Spleen (tissue), 11 donors: ENCODE results near the gene ARL5A. TPM values are rescaled to one million over a fixed set of nuclear protein-coding genes. Genes with fewer than 3 reads are reported as not detected.

Source experiments
- DNase-seq: peaks from one replicate; pipeline ENCODE4 v3.0.0-alpha.2; 2020
- H3K27ac ChIP-seq, 8 donors: fragments of 200-600 bp; sonication (generic) in 7 of 8; 1 replicate in 4 of 8; 2 replicates in 4 of 8; pipeline versions ENCODE4 v1.5.0 to v1.8.0; 2016 to 2021; ENCODE audit warnings: inconsistent platforms in 4 of 8, mild to moderate bottlenecking in 4 of 8, moderate library complexity in 1 of 8
- H3K27me3 ChIP-seq, 7 donors: fragments of 200-600 bp; sonication (generic) in 6 of 7; replicated peaks in 1 of 7; 1 replicate in 4 of 7; 2 replicates in 3 of 7; pipeline versions ENCODE4 v1.5.0 to v1.8.0; 2016 to 2021; ENCODE audit warnings: inconsistent platforms in 3 of 7, mild to moderate bottlenecking in 1 of 7
- H3K36me3 ChIP-seq, 6 donors: fragments of 200-600 bp; sonication (generic) in 5 of 6; 1 replicate in 4 of 6; 2 replicates in 2 of 6; pipeline versions ENCODE4 v1.5.0 to v1.8.0; 2016 to 2021; ENCODE audit warnings: inconsistent platforms in 2 of 6
- H3K4me1 ChIP-seq, 6 donors: fragments of 200-600 bp; sonication (generic) in 5 of 6; 1 replicate in 3 of 6; 2 replicates in 3 of 6; pipeline versions ENCODE4 v1.5.0 to v1.8.0; 2016 to 2021; ENCODE audit warnings: inconsistent platforms in 3 of 6
- H3K4me3 ChIP-seq, 8 donors: fragments of 200-600 bp; sonication (generic) in 7 of 8; 1 replicate in 4 of 8; 2 replicates in 4 of 8; pipeline versions ENCODE4 v1.5.0 to v1.8.0; 2016 to 2021; ENCODE audit warnings: inconsistent platforms in 4 of 8, mild to moderate bottlenecking in 4 of 8, moderate library complexity in 2 of 8
- H3K9me3 ChIP-seq, 8 donors: fragments of 200-600 bp; sonication (generic) in 7 of 8; 1 replicate in 4 of 8; 2 replicates in 4 of 8; pipeline versions ENCODE4 v1.5.0 to v1.8.0; 2016 to 2021; ENCODE audit warnings: inconsistent platforms in 4 of 8
- POLR2A ChIP-seq, 3 donors: fragments of 450-650 bp; IDR thresholded peaks; one replicate each; pipeline ENCODE4 v1.5.1; 2017; ENCODE audit warnings: antibody characterized with exemption in 3 of 3, mild to moderate bottlenecking in 1 of 3
- POLR2AphosphoS5 ChIP-seq, 3 donors: sonication (generic); formaldehyde crosslinking; IDR thresholded peaks; one replicate each; pipeline ENCODE4 v1.5.1; 2017; ENCODE audit warnings: antibody characterized with exemption in 3 of 3
- WGBS, 5 donors: extraction: QIAGEN DNeasy Blood & Tissue Kit in 3 of 5; methylation state at CpG; one replicate each; pipeline versions ENCODE4 v1.1.5 to v1.1.7; 2013 to 2018; 5-methylcytosine and 5-hydroxymethylcytosine counted together
- intact Hi-C: fragments of 100-400 bp; cut with DNase I; formaldehyde crosslinking; loops from one replicate; pipeline ENCODE4 v1.15.0; 2023; ENCODE audit warnings: low total_unique reads
- polyA plus RNA-seq, 3 donors: library from polyadenylated mRNA; stranded (reverse); fragments of 200-250 nt; gene quantifications; one replicate each; pipeline ENCODE4 v1.2.1, GENCODE V29; 2013
- total RNA-seq, 7 donors: library from RNA; depleted of rRNA in 3 of 7; stranded (reverse); fragments of >200 nt in 3 of 7; fragmentation: NEBNext Ultra II Directional in 4 of 7; extraction: Animal tissue kit (Norgen Biotek cat#: 25700) in 4 of 7; gene quantifications; one replicate each; pipeline versions ENCODE4 v1.1.0 to v1.2.1, GENCODE V29; 2016 to 2021
- TF ChIP-seq, protein P1 (sequence below), 11 experiments: fragments of 200-600 bp in 7 of 11; fragments of 450-650 bp in 4 of 11; sonication (generic) in 4 of 11; IDR thresholded peaks in 8 of 11; conservative IDR thresholded peaks in 3 of 11; 1 replicate in 7 of 11; 2 replicates in 4 of 11; pipeline versions ENCODE4 v1.4.0 to v1.8.0; 2016 to 2021; ENCODE audit warnings: antibody characterized with exemption in 11 of 11, inconsistent platforms in 4 of 11, mild to moderate bottlenecking in 1 of 11
- donor health status: healthy with polysubstance abuse.
- donor health status: DM: no; HTN: no; CAD: no; lungs with moderate emphysema.
- donor health status: DM: no; HTN: no; CAD: no.
- donor health status: Bipolar disorder and iron deficiency.
- donor health status: healthy.
- donor health status: DM: no; HTN: no; CAD: no.
- donor health status: DM: yes; HTN: yes; CAD: no.

Gene ARL5A
- total and polyA plus RNA-seq, 10 donors: 9.5 to 89.9 (median 46.4) TPM

GRCh38 chr2:151805343-151805742 lies 22.9 kb downstream of the ARL5A start:
- intact Hi-C loops: no loop called here
- 91 to 100% (median 97%) methylated on average over 1 of the region's 1 CpG for WGBS, 5 donors
- peaks cover 0 to 82% (median 18%) of the 10 kb centered on the region in 6 donors for H3K36me3 ChIP-seq

GRCh38 chr2:151803811-151804210 lies 24.4 kb downstream of the ARL5A start:
- Histone ChIP-seq H3K4me3 (no peak overlapping the region), H3K9me3 (no peaks in the 10 kb centered on the region), H3K27me3 (no peaks in the 10 kb centered on the region), H3K36me3 (peaks cover 0 to 69% (median 15%) of the 10 kb centered on the region in 6 donors), H3K4me1 (peaks cover 0 to 28% (median 13%) of the 10 kb centered on the region in 6 donors), H3K27ac (no peak overlapping the region)
- intact Hi-C loops: no loop called here
- TF ChIP-seq, protein P1, sequence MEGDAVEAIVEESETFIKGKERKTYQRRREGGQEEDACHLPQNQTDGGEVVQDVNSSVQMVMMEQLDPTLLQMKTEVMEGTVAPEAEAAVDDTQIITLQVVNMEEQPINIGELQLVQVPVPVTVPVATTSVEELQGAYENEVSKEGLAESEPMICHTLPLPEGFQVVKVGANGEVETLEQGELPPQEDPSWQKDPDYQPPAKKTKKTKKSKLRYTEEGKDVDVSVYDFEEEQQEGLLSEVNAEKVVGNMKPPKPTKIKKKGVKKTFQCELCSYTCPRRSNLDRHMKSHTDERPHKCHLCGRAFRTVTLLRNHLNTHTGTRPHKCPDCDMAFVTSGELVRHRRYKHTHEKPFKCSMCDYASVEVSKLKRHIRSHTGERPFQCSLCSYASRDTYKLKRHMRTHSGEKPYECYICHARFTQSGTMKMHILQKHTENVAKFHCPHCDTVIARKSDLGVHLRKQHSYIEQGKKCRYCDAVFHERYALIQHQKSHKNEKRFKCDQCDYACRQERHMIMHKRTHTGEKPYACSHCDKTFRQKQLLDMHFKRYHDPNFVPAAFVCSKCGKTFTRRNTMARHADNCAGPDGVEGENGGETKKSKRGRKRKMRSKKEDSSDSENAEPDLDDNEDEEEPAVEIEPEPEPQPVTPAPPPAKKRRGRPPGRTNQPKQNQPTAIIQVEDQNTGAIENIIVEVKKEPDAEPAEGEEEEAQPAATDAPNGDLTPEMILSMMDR (IDR thresholded peaks at IDR 0.05 in 8 of 11, conservative IDR thresholded peaks at IDR 0.05 in 3 of 11): no peak
- TF ChIP-seq POLR2A (IDR thresholded peaks at IDR 0.05) (no peak), POLR2AphosphoS5 (IDR thresholded peaks at IDR 0.05) (no peak)
- no peak for DNase-seq

More at GRCh38 chr2:151805343-151805742, 22.9 kb downstream of the ARL5A start:
- Histone ChIP-seq H3K27ac (no peak overlapping the region), H3K9me3 (no peaks in the 10 kb centered on the region), H3K27me3 (no peaks in the 10 kb centered on the region), H3K4me1 (peaks cover 0 to 32% (median 15%) of the 10 kb centered on the region in 6 donors), H3K4me3 (no peak overlapping the region)
- DNase-seq: no peak
- TF ChIP-seq, protein P1 (IDR thresholded peaks at IDR 0.05 in 8 of 11, conservative IDR thresholded peaks at IDR 0.05 in 3 of 11): no peak
- TF ChIP-seq POLR2AphosphoS5 (IDR thresholded peaks at IDR 0.05) (no peak), POLR2A (IDR thresholded peaks at IDR 0.05) (no peak)

- WGBS, 5 donors: 91 to 97% (median 94%) methylated on average over 2 of the region's 2 CpGs
- Histone ChIP-seq H3K9me3 (no peaks in the 10 kb centered on the region), H3K27me3 (no peaks in the 10 kb centered on the region), H3K27ac (no peak overlapping the region), H3K36me3 (peaks cover 0 to 71% (median 15%) of the 10 kb centered on the region in 6 donors), H3K4me3 (no peak overlapping the region), H3K4me1 (peaks cover 0 to 17% (median 5%) of the 10 kb centered on the region in 6 donors)
- intact Hi-C loops: no loop called here
- no peak for TF ChIP-seq POLR2A (IDR thresholded peaks at IDR 0.05)
- DNase-seq: no peak
Measured at GRCh38 chr2:151802315-151802714, 25.9 kb downstream of the ARL5A start.

DNA sequence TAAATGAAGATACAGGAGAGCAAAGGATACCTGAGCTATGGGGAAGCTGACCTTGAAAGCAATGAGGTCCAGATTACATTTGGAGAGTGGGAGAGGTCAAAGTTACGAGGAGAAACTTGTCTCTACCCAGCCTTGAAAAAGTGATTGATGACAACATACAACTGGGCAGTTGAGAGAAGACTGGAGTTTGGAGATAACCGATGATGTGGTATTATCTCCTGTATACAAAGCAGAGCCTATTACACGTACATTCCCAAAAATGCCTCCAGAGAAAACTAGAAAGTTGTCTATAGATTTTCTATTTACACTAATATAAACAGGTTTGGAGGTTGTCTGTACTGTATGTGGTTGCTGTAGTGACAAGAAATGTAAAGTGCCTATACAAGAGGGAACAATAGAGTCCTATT lies 28.3 kb downstream of the ARL5A start:
- no peak overlapping the region for H3K27ac ChIP-seq
- H3K36me3 ChIP-seq: peaks cover 0 to 52% (median 8%) of the 10 kb centered on the region in 6 donors
- H3K9me3 ChIP-seq: no peaks in the 10 kb centered on the region
- no peak for DNase-seq
- TF ChIP-seq, protein P1 (IDR thresholded peaks at IDR 0.05 in 8 of 11, conservative IDR thresholded peaks at IDR 0.05 in 3 of 11): no peak
- TF ChIP-seq POLR2AphosphoS5 (IDR thresholded peaks at IDR 0.05): no peak
- TF ChIP-seq POLR2A (IDR thresholded peaks at IDR 0.05): no peak
- H3K27me3 ChIP-seq: no peaks in the 10 kb centered on the region
- H3K4me1 ChIP-seq: no peaks in the 10 kb centered on the region
- no peak overlapping the region for H3K4me3 ChIP-seq
- 87 to 94% (median 88%) methylated on average over 3 of the region's 3 CpGs for WGBS, 5 donors
- intact Hi-C loops: no loop called here

GRCh38 chr2:151796774-151797173 lies 31.4 kb downstream of the ARL5A start:
- WGBS, 5 donors: 95 to 100% (median 97%) methylated on average over 2 of the region's 2 CpGs
- Histone ChIP-seq H3K36me3 (peaks cover 0 to 45% (median under 1%) of the 10 kb centered on the region in 6 donors), H3K4me1 (no peaks in the 10 kb centered on the region), H3K27ac (no peak overlapping the region), H3K9me3 (peaks cover 0 to 3% (median under 1%) of the 10 kb centered on the region in 8 donors), H3K4me3 (no peak overlapping the region), H3K27me3 (no peaks in the 10 kb centered on the region)
- intact Hi-C loops: no loop called here
- DNase-seq: no peak
- TF ChIP-seq, protein P1 (IDR thresholded peaks at IDR 0.05 in 8 of 11, conservative IDR thresholded peaks at IDR 0.05 in 3 of 11): no peak
- TF ChIP-seq POLR2A (IDR thresholded peaks at IDR 0.05) (no peak), POLR2AphosphoS5 (IDR thresholded peaks at IDR 0.05) (no peak)
